Loucy (cell line): ENCODE data around the gene ST3GAL2.
"Not testable (repeated sequence)": the region's sequence is repeated elsewhere in the genome, so short reads cannot be mapped to it uniquely, and the experiment has no call there.

Source experiments
- H2AFZ ChIP-seq: fragments of 200-600 bp; sonication (generic); 2 replicates; pipeline ENCODE4 v1.6.0; 2016; ENCODE audit warnings: antibody characterized with exemption, mild to moderate bottlenecking, low read length, moderate library complexity
- H3F3A ChIP-seq: fragments of 200-600 bp; 2 replicates; pipeline ENCODE4 v1.6.0; 2016; ENCODE audit warnings: antibody characterized with exemption, low read depth, mild to moderate bottlenecking
- H3K27me3 ChIP-seq: fragments of 200-600 bp; sonication (generic); 2 replicates; pipeline ENCODE4 v1.6.1; 2014; ENCODE audit warnings: low read length, mild to moderate bottlenecking; ENCODE audit not compliant: insufficient read depth, poor library complexity, severe bottlenecking
- H3K36me3 ChIP-seq: fragments of 200-600 bp; sonication (generic); 2 replicates; pipeline ENCODE4 v1.6.1; 2016; ENCODE audit warnings: low read length; ENCODE audit not compliant: insufficient read depth
- H3K4me1 ChIP-seq: fragments of 200-600 bp; sonication (generic); 2 replicates; pipeline ENCODE4 v1.5.1; 2014; ENCODE audit warnings: low read length, mild to moderate bottlenecking; ENCODE audit not compliant: insufficient read depth, poor library complexity, severe bottlenecking
- H3K4me2 ChIP-seq: fragments of 200-600 bp; sonication (generic); 2 replicates; pipeline ENCODE4 v1.6.0; 2014; ENCODE audit warnings: antibody characterized with exemption, low read length, low read depth, mild to moderate bottlenecking; ENCODE audit not compliant: poor library complexity, severe bottlenecking
- H3K4me3 ChIP-seq: fragments of 200-600 bp; sonication (generic); 2 replicates; pipeline ENCODE4 v1.5.1; 2014; ENCODE audit warnings: low read length, mild to moderate bottlenecking, mixed read lengths; ENCODE audit not compliant: poor library complexity, severe bottlenecking
- H3K79me2 ChIP-seq: fragments of 200-600 bp; sonication (generic); 2 replicates; pipeline ENCODE4 v1.6.1; 2014; ENCODE audit warnings: low read length; ENCODE audit not compliant: insufficient read depth
- H3K9ac ChIP-seq: fragments of 200-600 bp; sonication (generic); 2 replicates; pipeline ENCODE4 v1.6.0; 2014; ENCODE audit warnings: mild to moderate bottlenecking, low read depth, low read length, moderate library complexity; ENCODE audit not compliant: poor library complexity, severe bottlenecking
- H3K9me2 ChIP-seq: fragments of 200-600 bp; sonication (generic); replicated peaks from 2 replicates; pipeline ENCODE4 v1.6.1; 2016; ENCODE audit warnings: low read depth, low read length, mixed read lengths
- H3K9me3 ChIP-seq: fragments of 200-600 bp; sonication (generic); 2 replicates; pipeline ENCODE4 v1.6.1; 2014; ENCODE audit warnings: mild to moderate bottlenecking, antibody characterized with exemption, low read length, low read depth; ENCODE audit not compliant: insufficient read depth
- H4K20me1 ChIP-seq: fragments of 200-600 bp; sonication (generic); 2 replicates; pipeline ENCODE4 v1.6.0; 2014; ENCODE audit warnings: antibody characterized with exemption, low read length, mild to moderate bottlenecking; ENCODE audit not compliant: insufficient read depth, poor library complexity, severe bottlenecking
- EZH2phosphoT487 ChIP-seq: fragments of 200-600 bp; IDR thresholded peaks from 2 replicates; pipeline ENCODE4 v1.6.1; 2018; ENCODE audit warnings: antibody characterized with exemption, mild to moderate bottlenecking, moderate library complexity, borderline replicate concordance
- TF ChIP-seq, protein P1 (sequence below): fragments of 200-600 bp; sonication (generic); conservative IDR thresholded peaks from 2 replicates; pipeline ENCODE4 v1.5.1; 2014; ENCODE audit warnings: mild to moderate bottlenecking, antibody characterized with exemption, low read length

ST3GAL2 gene

DNA sequence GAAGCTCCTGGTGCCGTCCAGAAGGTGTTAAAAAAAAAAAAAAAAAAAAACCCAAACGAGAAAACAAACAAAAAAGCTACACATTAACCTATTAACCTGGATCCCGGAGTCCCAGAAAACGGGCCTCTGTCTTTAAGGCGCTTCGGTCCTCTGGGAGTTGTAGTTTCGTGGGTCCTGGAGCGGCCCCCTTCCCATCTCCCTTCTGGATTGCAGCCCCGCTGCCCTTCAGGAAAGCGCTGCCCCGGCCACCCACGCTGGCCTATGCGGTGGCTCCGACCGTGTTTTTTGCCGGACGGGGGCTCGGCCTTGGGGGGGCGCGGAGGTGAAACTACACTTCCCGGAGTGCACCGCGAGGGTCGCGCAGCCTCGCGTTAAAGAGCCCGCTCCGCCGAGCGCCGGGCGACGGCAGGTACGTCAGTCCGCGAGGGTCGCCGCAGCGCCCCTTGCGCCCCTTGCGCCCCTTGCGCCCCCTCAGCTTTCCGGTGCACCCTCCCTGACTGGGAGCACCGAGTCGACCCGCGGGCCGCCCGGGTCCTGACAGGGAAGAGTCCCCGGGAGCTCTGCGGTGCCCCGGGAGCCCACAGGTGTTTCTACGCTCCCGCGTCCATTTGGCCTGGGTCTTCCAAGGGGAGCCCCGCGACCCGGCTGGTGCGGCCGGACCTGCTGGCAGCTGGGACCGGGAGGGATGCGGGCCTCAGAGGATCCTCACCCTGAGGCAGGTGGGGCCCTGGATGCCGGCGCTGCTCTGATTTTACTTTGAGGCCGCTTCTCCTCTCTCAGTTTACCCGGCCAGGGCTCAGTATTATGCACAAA is 15.5 kb upstream of the ST3GAL2 start, which contains the start of gene FCSK:
Gene FCSK, plus strand, starts transcription at position 374 of the 813 bp plus-strand sequence. CDS start 8,596 bp downstream, outside the sequence.
- Histone ChIP-seq H3F3A (no peaks in the 10 kb centered on the region), H3K9ac (peak within 1 kb of the TSS; percentile 78), H3K4me3 (peak within 1 kb of the TSS; percentile 84), H3K9me3 (no peaks in the 10 kb centered on the region), H3K27me3 (no peaks in the 10 kb centered on the region), H2AFZ (peak within 1 kb of the TSS; percentile 99), H3K79me2 (no peaks in the 10 kb centered on the region), H3K9me2 (no peaks in the 10 kb centered on the region), H4K20me1 (no peaks in the 10 kb centered on the region), H3K4me2 (peak within 1 kb of the TSS; percentile 86), H3K36me3 (no peaks in the 10 kb centered on the region), H3K4me1 (peaks cover 3% of the 10 kb centered on the region)
- no peak for TF ChIP-seq EZH2phosphoT487
- TF ChIP-seq, protein P1, sequence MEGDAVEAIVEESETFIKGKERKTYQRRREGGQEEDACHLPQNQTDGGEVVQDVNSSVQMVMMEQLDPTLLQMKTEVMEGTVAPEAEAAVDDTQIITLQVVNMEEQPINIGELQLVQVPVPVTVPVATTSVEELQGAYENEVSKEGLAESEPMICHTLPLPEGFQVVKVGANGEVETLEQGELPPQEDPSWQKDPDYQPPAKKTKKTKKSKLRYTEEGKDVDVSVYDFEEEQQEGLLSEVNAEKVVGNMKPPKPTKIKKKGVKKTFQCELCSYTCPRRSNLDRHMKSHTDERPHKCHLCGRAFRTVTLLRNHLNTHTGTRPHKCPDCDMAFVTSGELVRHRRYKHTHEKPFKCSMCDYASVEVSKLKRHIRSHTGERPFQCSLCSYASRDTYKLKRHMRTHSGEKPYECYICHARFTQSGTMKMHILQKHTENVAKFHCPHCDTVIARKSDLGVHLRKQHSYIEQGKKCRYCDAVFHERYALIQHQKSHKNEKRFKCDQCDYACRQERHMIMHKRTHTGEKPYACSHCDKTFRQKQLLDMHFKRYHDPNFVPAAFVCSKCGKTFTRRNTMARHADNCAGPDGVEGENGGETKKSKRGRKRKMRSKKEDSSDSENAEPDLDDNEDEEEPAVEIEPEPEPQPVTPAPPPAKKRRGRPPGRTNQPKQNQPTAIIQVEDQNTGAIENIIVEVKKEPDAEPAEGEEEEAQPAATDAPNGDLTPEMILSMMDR: peak; percentile 22

DNA sequence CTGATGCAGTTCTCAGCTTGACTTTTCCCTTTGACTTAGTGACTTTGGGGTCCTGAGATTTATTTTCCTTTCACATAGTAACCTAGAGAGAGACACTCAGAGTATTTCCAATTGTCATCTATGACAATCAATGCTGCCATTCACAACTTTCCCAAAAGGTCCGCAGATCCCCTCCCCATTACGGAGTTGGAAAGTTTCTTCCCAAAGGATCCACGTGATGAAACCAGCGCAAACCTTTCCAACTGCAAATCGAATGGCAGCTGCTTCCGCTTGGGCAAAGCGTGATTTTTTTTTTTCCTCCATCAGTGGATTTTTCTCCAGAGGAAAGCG is 15.0 kb upstream of the ST3GAL2 start:
- no peaks in the 10 kb centered on the region for H3K79me2 ChIP-seq
- H3K27me3 ChIP-seq: no peaks in the 10 kb centered on the region
- no peaks in the 10 kb centered on the region for H3K36me3 ChIP-seq
- no peaks in the 10 kb centered on the region for H4K20me1 ChIP-seq
- peak overlapping the region; percentile 84 for H3K4me3 ChIP-seq
- H3K9me2 ChIP-seq: no peaks in the 10 kb centered on the region
- no peaks in the 10 kb centered on the region for H3F3A ChIP-seq
- H3K4me1 ChIP-seq: peaks cover 3% of the 10 kb centered on the region
- H3K9me3 ChIP-seq: no peaks in the 10 kb centered on the region
- TF ChIP-seq EZH2phosphoT487: no peak
- TF ChIP-seq, protein P1: no peak
- H2AFZ ChIP-seq: peak overlapping the region; percentile 99
- H3K9ac ChIP-seq: peak overlapping the region; percentile 78
- peak overlapping the region; percentile 86 for H3K4me2 ChIP-seq

DNA sequence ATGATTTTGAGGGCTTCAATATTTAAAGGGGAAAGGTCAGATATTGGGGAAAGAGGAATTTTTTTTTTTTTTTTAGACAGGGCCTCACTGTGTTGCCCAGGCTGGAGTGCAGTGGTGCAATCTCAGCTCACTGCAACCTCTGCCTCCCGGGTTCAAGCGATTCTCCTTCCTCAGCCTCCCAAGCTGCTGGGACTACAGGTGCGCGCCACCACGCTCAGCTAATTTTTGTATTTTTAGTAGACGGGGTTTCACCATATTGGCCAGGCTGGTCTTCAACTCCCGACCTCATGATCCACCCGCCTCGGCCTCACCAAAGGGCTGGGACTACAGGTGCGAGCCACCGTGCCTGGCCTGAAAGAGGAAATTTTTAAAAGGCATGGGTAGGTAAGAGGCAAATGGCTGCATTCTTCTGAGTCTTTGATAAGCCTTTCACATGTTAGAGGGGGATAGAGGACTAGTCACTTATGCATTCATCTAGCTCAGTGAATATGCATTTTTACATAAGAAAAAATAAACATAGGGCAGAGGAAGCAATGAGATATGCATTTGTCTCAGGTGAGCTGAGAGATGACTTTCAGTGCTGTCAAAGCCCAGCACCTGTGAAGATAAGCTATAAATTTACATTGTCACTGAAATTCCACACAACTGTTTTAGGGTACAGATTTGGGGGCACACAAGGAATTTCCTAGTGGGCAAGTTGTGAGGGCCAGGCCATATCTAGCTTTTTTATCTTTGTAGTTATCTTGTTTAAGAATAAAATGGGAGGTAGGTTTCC is 14.4 kb upstream of the ST3GAL2 start:
- Histone ChIP-seq H3K4me3 (peak overlapping the region; percentile 84), H3K36me3 (no peaks in the 10 kb centered on the region)

DNA sequence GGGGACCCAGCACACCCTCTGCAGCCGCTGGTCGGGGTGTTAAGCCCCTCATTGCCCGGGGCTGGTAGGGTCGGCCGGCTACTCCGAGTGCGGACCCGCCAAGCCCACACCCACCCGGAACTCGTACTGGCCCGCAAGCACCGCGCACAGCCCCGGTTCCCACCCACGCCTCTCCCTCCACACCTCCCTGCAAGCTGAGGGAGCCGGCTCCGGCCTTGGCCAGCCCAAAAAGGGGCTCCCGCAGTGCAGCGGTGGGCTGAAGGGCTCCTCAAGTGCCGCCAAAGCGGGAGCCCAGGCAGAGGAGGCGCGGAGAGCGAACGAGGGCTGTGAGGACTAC is 12.1 kb upstream of the ST3GAL2 start:
- not testable (repeated sequence) for H3K36me3 ChIP-seq, H2AFZ ChIP-seq, H3K4me3 ChIP-seq, H3K27me3 ChIP-seq, H3K9me3 ChIP-seq, H3K9me2 ChIP-seq, H3K4me2 ChIP-seq, H4K20me1 ChIP-seq, H3K79me2 ChIP-seq, H3K9ac ChIP-seq, H3K4me1 ChIP-seq, H3F3A ChIP-seq

More for the DNA sequence above, 14.4 kb upstream of the ST3GAL2 start:
- Histone ChIP-seq H3F3A (no peaks in the 10 kb centered on the region), H4K20me1 (no peaks in the 10 kb centered on the region), H3K9me2 (no peaks in the 10 kb centered on the region), H3K4me1 (peaks cover 3% of the 10 kb centered on the region), H3K79me2 (no peaks in the 10 kb centered on the region), H2AFZ (peak overlapping the region; percentile 99), H3K4me2 (peak overlapping the region; percentile 86), H3K9me3 (no peaks in the 10 kb centered on the region), H3K27me3 (no peaks in the 10 kb centered on the region), H3K9ac (peak overlapping the region; percentile 78)
- TF ChIP-seq, protein P1: no peak
- TF ChIP-seq EZH2phosphoT487: no peak
